Panc1 (cell line): Measurements from ENCODE around the gene EME1.

Source experiments
- POLR2AphosphoS5 ChIP-seq: IDR thresholded peaks from 2 replicates; pipeline ENCODE4 v1.6.1; 2012; ENCODE audit warnings: mild to moderate bottlenecking, low read depth, low read length, moderate library complexity
- REST ChIP-seq, 2 experiments: IDR thresholded peaks; 2 replicates each; pipeline ENCODE4 v1.6.1; 2011 to 2012; ENCODE audit warnings: low read depth in 2 of 2, control low read depth in 1 of 2, low read length in 1 of 2, mild to moderate bottlenecking in 1 of 2, moderate library complexity in 1 of 2; ENCODE audit not compliant: insufficient read depth in 1 of 2
- TCF7L2 ChIP-seq: IDR thresholded peaks from 2 replicates; pipeline ENCODE4 v1.6.1; 2011; ENCODE audit warnings: mild to moderate bottlenecking, low read depth, low read length, inconsistent platforms
- TF ChIP-seq, protein P1 (sequence below): fragments of 450-650 bp; IDR thresholded peaks from 2 replicates; pipeline ENCODE4 v1.5.1; 2017; ENCODE audit warnings: mild to moderate bottlenecking

GRCh38 chr17:50422738-50423137, 49.7 kb downstream of the EME1 start:
- TF ChIP-seq, protein P1, sequence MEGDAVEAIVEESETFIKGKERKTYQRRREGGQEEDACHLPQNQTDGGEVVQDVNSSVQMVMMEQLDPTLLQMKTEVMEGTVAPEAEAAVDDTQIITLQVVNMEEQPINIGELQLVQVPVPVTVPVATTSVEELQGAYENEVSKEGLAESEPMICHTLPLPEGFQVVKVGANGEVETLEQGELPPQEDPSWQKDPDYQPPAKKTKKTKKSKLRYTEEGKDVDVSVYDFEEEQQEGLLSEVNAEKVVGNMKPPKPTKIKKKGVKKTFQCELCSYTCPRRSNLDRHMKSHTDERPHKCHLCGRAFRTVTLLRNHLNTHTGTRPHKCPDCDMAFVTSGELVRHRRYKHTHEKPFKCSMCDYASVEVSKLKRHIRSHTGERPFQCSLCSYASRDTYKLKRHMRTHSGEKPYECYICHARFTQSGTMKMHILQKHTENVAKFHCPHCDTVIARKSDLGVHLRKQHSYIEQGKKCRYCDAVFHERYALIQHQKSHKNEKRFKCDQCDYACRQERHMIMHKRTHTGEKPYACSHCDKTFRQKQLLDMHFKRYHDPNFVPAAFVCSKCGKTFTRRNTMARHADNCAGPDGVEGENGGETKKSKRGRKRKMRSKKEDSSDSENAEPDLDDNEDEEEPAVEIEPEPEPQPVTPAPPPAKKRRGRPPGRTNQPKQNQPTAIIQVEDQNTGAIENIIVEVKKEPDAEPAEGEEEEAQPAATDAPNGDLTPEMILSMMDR = no peak
- TF ChIP-seq POLR2AphosphoS5 (no peak), REST (IDR thresholded peaks at IDR 0.05; ENCODE audit: insufficient read depth in 1 of 2, low read depth in 2 of 2, low read length in 1 of 2) (no peak), TCF7L2 (no peak)
